Measurements from ENCODE around the gene IMMT.
"Not testable (repeated sequence)": the region's sequence is repeated elsewhere in the genome, so short reads cannot be mapped to it uniquely, and the experiment has no call there.

Gene IMMT

DNA sequence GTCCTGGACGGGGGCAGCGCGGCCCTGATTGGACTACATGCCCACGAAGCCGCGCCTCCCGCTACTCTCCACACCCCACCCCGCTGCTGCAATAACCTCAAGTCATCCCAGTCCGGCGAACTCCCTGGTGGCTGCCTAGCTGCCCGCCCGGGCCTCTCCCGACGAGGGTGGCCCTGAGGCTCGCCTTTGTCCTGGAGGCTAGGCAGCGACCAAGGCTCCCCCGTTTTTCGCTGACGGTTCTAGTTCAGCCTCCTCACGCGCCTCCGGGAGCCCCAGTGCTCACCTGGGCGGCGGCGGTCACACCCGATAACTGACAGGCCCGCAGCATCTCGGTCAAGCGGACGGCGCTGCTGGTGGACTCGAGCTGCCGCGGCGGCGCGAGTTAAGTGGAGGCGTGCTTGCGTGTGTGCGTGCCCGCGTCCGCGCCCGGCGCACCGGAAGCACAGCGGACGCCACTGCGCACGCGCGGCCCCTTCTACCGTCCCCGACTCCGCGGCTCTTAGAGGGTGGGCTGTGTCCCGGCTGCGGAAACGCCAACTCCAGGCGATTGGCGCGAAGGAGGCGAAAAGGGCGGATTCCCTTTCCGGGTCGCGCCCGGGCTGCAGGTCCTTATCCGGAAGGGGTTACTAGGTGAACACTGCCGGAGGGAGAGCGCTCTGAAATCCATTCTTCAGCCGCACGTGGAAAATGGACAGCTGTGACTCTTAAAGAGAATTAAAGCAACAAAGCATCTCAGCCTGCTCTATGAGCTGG lies at the start of gene IMMT:
Gene IMMT (minus strand): TSS at position 408 of the 753 bp plus-strand sequence. CDS start 80 bp downstream, at position 328.
- DNase-seq: peak; percentile 83 to 98 (median 94)

GRCh38 chr2:86244781-86245180 lies 49.5 kb upstream of the IMMT start:
- not testable (repeated sequence) for DNase-seq

- DNase-seq: no peak
These were observed 48.9 kb upstream of the IMMT start for GRCh38 chr2:86243950-86244733.

DNA sequence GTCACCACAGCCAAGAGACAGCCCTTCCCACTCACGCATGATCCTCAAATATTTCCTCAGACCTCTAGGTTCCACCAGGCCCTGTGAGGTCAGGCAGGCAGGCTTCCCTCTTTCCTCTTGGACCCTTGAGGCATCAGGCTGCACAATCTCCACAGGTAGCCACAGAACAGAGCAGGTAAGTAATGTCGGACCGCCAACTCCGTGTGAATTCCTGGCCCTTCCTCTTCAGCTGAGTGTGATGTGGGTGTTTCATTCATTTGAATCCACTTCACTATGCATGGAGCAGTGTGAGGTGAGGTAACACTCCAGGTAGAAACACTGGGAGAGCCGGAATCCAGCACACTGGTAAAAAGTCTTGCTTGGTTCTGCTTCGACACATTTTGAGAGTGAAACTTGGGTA lies 48.0 kb upstream of the IMMT start:
- no peak for DNase-seq

DNA sequence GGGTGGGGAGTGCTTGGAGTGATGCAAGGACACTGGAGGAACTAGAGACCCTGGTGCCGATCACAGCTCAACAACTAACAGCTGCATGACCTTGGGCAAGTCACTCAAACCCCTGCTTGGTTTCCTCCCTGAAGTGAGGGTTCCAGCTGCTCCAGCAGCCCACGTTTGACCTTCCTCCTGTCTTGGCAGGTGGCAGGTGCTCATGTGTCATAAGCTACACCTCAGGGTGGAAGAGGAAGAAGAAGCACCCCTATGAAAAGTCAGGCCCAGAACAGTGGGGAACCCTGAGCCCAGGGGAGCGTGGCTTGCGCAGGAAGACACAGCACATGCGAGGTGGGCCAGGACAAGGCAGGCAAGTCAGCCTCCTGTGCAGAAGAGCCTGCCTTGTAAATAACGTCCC lies 46.3 kb upstream of the IMMT start:
- no peak for DNase-seq

DNA sequence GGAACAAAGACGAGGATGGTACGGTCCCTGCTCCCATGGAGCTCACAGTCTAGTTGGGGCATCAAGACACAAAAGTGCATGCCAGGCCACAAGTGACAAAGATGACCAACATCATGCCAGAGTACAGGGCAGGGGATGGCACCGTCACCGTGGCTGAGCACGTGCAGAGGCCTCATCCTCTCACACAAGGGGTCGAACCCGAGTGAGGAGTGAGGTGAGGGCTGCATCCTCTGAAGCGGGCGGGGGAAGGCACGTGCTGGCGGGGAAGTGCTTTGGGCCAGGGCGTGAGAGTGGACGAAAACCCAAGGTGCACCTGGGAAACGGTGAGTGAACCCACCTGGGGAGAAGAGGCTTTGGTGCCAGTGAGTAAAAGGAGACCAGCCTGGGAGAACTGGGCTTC lies 45.0 kb upstream of the IMMT start:
- DNase-seq: no peak

GRCh38 chr2:86239745-86240144 lies 44.5 kb upstream of the IMMT start:
- DNase-seq: no peak

- DNase-seq: no peak
These were observed 44.1 kb upstream of the IMMT start for GRCh38 chr2:86239326-86239725.

DNA sequence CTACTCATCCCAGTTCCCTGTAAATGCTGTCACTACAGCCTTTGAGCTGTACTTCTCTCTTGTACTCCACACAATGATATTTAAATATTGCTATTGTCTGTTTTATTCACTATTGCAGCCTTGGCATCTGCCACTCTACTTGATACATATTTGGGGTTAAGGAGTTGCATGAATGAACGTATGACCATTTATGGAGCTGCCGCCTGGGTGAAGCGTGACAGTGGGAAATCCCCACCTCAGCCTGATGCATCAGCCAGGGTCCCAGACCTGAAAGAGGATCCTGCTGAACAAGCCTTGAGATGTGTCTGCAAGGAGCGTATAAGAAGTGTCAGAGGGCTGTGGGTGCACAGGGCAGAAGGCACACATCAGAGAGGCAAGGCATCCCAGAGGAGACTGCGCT lies 43.1 kb upstream of the IMMT start:
- DNase-seq: no peak

- no peak for DNase-seq
These were observed 41.9 kb upstream of the IMMT start for GRCh38 chr2:86237172-86237571.

DNA sequence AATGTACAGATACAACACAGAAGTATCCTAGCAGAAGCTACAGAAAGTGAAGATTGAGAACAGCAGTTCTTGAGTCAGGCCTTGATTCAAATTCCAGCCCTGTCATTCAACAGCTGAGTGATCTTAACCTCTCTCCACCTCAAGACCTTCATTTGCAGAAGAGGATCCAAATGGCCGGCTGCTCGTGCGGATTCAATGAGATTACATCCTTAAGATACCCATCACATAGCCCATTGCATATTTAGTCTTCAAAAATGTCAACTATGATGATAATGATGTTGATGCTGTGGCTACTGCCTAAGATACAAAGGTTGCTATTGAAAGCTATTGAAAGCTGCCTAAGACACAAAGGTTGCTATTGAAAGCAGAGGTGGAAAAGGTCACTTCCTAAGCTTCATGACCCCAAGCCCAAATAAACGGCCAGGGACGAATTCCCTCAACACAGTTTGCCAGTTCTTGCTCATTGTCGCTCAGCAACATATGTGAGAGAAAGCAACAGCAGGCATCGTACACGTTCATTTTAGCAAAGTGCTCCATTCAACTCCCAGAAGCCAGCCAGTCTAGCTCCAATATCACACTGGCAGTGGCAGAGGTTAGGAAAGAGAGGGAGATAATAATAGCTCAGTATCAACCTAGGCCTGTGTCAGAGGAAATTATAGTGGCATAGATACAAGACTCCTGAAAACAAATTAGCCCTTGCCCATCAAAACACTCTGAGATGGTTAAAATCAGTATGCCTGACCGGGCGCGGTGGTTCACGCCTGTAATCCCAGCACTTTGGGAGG lies 40.1 kb upstream of the IMMT start:
- DNase-seq: no peak

GRCh38 chr2:86234563-86235131 lies 39.4 kb upstream of the IMMT start:
- peak in 1 of 58 donors; percentile 18 for DNase-seq

DNA sequence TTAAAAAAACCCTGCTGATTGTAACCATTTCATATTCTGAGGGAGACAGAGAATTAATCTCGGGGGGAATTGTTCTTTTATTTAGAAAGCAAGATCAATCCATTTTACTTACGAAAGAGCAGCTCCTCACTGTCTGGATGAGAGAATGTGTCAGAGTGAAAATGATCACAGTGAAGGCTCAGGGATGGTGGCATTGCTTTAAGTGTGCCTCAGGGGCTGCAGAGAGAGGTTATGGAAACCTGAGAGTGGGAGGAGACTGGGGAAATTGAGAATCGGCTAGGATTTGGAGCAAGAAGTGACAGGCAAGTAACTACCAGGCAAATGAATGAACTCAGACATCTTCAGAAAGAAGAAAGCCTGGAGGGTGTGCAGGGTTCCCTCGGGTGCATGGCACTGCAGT lies 38.2 kb upstream of the IMMT start:
- no peak for DNase-seq

GRCh38 chr2:86232910-86233309 lies 37.6 kb upstream of the IMMT start:
- DNase-seq: no peak

DNA sequence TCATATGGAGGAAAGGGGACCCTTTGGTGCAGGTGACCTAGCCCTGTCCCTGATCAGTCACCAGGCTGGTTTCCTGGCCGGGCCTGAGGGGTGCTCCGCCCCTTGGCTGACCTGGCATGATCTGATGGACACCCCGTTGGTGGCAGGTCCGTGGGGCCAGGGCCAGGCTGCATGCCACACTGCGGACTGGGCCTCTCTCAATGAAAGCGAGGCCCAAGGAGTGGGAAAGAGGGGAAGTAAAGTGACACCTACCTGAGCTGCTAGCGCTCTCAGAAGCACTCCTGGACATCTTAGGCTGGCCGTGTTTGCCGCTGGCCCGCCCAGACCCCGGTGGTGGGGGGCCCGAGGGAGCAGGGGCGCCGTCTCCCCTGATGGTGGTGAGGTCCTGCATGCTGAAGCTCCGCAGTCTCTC lies 37.1 kb upstream of the IMMT start:
- no peak for DNase-seq

GRCh38 chr2:86231680-86232372 lies 36.6 kb upstream of the IMMT start:
- DNase-seq: no peak

GRCh38 chr2:86230961-86231360 lies 35.7 kb upstream of the IMMT start:
- DNase-seq: no peak

GRCh38 chr2:86229221-86229620 lies 34.0 kb upstream of the IMMT start:
- no peak for DNase-seq

DNA sequence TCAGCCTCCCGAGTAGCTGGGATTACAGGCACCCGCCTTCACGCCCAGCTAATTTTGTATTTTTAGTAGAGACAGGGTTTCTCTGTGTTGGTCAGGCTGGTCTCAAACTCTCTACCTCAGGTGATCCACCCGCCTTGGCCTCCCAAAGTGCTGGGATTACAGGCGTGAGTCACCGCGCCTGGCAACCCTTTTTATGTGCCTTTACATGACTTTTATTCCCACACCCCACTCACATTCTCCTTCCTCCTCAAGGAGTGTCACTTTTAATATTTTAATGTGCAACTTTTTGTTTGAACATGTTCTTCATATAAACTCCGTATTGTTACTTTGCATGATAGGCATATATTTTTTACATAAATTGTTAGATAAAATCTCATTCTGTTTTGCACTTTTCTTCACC lies 33.3 kb upstream of the IMMT start:
- not testable (repeated sequence) for DNase-seq

DNA sequence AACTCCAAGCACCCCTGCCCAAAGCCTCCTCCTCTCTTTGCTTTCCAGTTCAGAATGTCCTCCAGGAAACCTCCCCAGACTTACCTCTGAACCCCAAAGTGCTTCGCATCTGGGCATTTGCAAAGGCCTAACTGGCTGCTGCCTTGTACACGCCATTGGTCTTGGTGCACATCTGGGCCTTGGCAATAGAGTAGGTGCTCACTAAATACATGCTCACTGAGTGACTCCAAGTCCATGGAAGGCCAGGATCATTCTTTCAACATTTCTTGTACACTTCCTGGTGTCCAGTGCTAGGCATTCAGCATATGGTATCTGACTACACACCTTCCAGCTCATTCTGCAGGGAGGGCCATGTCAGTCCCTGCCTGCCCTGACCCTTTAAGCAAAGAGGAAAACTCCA lies 32.4 kb upstream of the IMMT start:
- no peak for DNase-seq

Data from anterior cingulate cortex (tissue), 58 donors.